Type B pancreatic cell (in vitro differentiated cells): Measurements from ENCODE around the gene SEH1L. TPM values are rescaled to one million over a fixed set of nuclear protein-coding genes. Genes with fewer than 3 reads are reported as not detected.

Experiments
- DNase-seq: peaks from one replicate; pipeline ENCODE4 v3.0.0; 2021; ENCODE audit warnings: mixed read lengths; ENCODE audit not compliant: unreplicated experiment; ENCODE audit errors: extremely low spot score
- H3K27ac Mint-ChIP-seq: 2 replicates; pipeline ENCODE4 v1.8.0; 2021; ENCODE audit warnings: mild to moderate bottlenecking, mixed read lengths
- H3K27me3 Mint-ChIP-seq: 2 replicates; pipeline ENCODE4 v1.8.0; 2021; ENCODE audit warnings: mixed read lengths
- H3K36me3 Mint-ChIP-seq: 2 replicates; pipeline ENCODE4 v1.8.0; 2021; ENCODE audit warnings: mixed read lengths
- H3K4me1 Mint-ChIP-seq: one replicate; pipeline ENCODE4 v1.8.0; 2021; ENCODE audit warnings: mixed read lengths; ENCODE audit not compliant: unreplicated experiment
- H3K4me3 Mint-ChIP-seq: 2 replicates; pipeline ENCODE4 v1.8.0; 2021; ENCODE audit warnings: mild to moderate bottlenecking, mixed read lengths
- H3K9me3 Mint-ChIP-seq: 2 replicates; pipeline ENCODE4 v1.8.0; 2021; ENCODE audit warnings: mixed read lengths
- CTCF ChIP-seq: fragments of 200-600 bp; sonication (generic); conservative IDR thresholded peaks from 2 replicates; pipeline ENCODE4 v1.5.0; 2021; ENCODE audit warnings: antibody characterized with exemption, mild to moderate bottlenecking
- total RNA-seq: library from RNA; stranded (reverse); gene quantifications from 2 replicates; pipeline ENCODE4 v1.2.1, GENCODE V29; 2021; ENCODE audit warnings: low replicate concordance

The SEH1L gene
- total RNA-seq, 1 donor from 2014 or later: 39.1 TPM

GRCh38 chr18:12924616-12925015 lies 23.2 kb upstream of the SEH1L start:
- no peaks in the 10 kb centered on the region for H3K36me3 Mint-ChIP-seq
- no peak overlapping the region for H3K27ac Mint-ChIP-seq
- no peak for DNase-seq
- no peaks in the 10 kb centered on the region for H3K4me1 Mint-ChIP-seq
- H3K9me3 Mint-ChIP-seq: no peaks in the 10 kb centered on the region
- no peak for TF ChIP-seq CTCF
- peaks cover 5% of the 10 kb centered on the region for H3K27me3 Mint-ChIP-seq
- no peak overlapping the region for H3K4me3 Mint-ChIP-seq

- DNase-seq: no peak
- no peak overlapping the region for H3K4me3 Mint-ChIP-seq
- no peaks in the 10 kb centered on the region for H3K4me1 Mint-ChIP-seq
- H3K9me3 Mint-ChIP-seq: no peaks in the 10 kb centered on the region
- no peak overlapping the region for H3K27ac Mint-ChIP-seq
- H3K27me3 Mint-ChIP-seq: peaks cover 12% of the 10 kb centered on the region
- no peaks in the 10 kb centered on the region for H3K36me3 Mint-ChIP-seq
- TF ChIP-seq CTCF: no peak
Observed at GRCh38 chr18:12928206-12928605, 19.6 kb upstream of the SEH1L start.

- no peak for DNase-seq
- Mint-ChIP-seq H3K27me3 (peaks cover 12% of the 10 kb centered on the region), H3K4me3 (no peak overlapping the region), H3K27ac (no peak overlapping the region), H3K36me3 (no peaks in the 10 kb centered on the region), H3K9me3 (no peaks in the 10 kb centered on the region), H3K4me1 (no peaks in the 10 kb centered on the region)
- TF ChIP-seq CTCF: no peak
Observed at GRCh38 chr18:12928641-12929040, 19.2 kb upstream of the SEH1L start.

- H3K9me3 Mint-ChIP-seq: no peaks in the 10 kb centered on the region
- peaks cover 3% of the 10 kb centered on the region for H3K4me1 Mint-ChIP-seq
- no peak for TF ChIP-seq CTCF
- peaks cover 14% of the 10 kb centered on the region for H3K27me3 Mint-ChIP-seq
- no peak overlapping the region for H3K27ac Mint-ChIP-seq
- no peak overlapping the region for H3K4me3 Mint-ChIP-seq
- no peaks in the 10 kb centered on the region for H3K36me3 Mint-ChIP-seq
- no peak for DNase-seq
Observed at GRCh38 chr18:12929477-12930083, 18.2 kb upstream of the SEH1L start.

GRCh38 chr18:12930376-12930775 lies 17.4 kb upstream of the SEH1L start:
- Mint-ChIP-seq H3K36me3 (no peaks in the 10 kb centered on the region), H3K4me1 (peaks cover 5% of the 10 kb centered on the region)

More at GRCh38 chr18:12930376-12930775, 17.4 kb upstream of the SEH1L start:
- Mint-ChIP-seq H3K9me3 (no peaks in the 10 kb centered on the region), H3K27ac (no peak overlapping the region), H3K4me3 (no peak overlapping the region), H3K27me3 (peaks cover 11% of the 10 kb centered on the region)
- no peak for DNase-seq
- TF ChIP-seq CTCF: no peak
